T-helper 1 cell treated with Interleukin-12 subunit alpha and Interleukin-12 subunit beta and Interleukin-4 antibody, amounts not matched to agents 30 ng/mL and 1 ng/mL, for 36 hours (primary cell): ENCODE results near the gene NTM. TPM values are rescaled to one million over a fixed set of nuclear protein-coding genes. Genes with fewer than 3 reads are reported as not detected.

Experiments
- intact Hi-C: fragments of 100-400 bp; cut with micrococcal nuclease; formaldehyde crosslinking; loops from one replicate; pipeline ENCODE4 v1.15.1; 2024
- total RNA-seq: library from RNA; stranded (reverse); gene quantifications from 2 replicates; pipeline ENCODE4 v1.2.3, GENCODE V29; 2022

Gene NTM
- total RNA-seq, 1 donor from 2014 or later = not detected

DNA sequence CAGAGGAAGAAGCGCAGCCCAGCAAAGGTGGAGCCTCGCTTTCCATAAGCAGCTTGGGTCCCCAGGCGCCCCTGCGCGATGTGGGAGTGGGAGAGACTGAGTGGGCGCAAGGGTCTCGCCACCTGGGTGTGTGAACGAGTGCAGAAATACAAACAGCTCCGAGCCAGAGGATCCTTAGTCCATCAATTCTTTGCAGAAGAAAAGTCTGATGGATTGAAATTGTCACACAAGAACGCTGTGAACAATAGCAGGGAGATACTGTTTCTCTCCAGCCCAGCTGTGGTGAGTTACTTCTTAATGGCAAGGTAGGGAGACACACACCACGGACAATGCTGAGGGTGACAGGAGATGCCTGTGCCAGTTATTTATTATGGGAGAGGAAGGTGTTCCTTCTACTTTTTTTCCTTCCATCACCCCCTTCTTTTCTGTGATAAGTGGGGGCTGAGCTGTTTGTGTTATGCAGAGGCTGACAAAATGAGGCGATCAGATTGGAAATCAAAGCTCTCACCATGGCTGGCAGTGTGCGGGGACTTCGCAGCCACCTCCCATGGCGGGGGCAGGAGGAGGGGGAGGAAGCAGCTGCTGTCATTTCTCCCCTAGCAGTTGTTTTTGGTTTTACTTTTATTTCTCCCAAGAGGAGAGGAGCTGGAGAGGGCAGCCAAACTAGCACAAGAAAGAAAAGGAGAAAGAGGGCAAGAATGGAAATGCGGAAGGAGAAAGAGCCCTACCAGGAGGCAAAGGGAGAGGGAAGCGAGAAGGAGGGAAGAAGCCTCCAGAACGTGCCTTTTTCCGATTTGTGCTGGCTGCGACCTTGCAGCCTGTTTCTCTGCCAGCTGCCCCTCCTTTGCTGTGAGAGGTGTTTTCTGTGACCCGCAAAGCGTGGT, 755.8 kb downstream of the NTM start:
- intact Hi-C loops = no loop called here

DNA sequence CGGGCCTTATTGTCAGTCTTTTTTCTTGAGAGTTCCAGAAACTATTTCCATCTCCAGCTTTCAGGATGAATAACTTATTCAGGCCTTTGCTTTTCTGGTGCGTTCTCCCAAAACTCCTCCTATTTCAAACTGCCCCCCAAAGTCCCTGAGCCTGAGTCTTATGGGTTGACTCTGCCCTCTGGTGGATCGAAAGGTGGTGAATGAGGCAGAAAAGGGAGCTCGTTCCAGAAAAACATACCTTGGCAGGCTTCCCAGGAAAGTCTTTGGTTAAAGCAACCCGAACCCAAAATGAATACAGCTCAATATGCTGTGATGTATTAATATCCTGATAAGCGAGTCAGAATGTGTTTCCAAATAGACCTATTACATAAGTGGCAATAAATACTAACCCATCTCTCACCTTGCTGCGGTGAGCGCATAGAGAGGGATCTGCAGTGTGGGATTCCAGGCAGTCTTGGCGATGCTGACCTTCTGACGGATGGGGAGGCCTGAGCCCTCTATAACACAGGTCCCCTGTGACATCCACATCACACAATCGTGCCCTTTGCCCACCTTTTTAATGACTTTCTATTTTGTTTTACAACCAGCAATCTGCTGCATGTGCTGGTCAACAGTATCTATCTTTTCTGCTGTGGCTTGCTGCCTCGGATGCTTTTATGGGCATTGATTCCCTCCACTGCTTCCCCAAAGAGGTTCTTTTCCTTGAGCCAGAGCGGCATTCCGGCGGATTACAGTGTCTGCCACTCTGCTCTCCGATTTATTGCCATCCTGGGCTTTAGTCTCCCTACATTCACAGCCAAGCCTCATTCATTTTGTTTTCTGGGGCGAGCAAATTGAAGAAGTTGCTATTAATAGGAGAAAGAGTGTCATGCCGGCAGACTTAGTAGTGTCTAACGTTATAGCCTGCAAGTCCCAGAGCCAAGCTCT, 756.8 kb downstream of the NTM start:
- intact Hi-C loops = no loop called here

DNA sequence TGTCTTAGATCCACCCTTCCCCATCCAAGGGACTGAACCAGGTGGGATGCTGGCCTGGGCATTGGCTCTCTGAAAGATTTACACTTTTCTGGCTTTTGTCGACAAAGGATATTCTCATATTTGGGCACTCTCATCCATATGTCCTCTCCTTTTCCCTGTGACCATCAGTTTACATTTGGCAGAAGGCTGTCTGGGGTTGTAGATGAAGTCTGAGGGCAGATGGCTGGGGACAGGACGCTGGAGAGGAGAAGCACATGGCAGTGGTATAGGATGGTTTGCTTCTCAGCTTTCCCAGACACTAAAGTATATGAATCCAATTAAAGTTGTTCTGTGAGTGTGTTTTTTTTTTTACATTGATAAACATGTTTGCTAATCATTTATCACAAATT, 757.5 kb downstream of the NTM start:
- intact Hi-C loops = no loop called here

DNA sequence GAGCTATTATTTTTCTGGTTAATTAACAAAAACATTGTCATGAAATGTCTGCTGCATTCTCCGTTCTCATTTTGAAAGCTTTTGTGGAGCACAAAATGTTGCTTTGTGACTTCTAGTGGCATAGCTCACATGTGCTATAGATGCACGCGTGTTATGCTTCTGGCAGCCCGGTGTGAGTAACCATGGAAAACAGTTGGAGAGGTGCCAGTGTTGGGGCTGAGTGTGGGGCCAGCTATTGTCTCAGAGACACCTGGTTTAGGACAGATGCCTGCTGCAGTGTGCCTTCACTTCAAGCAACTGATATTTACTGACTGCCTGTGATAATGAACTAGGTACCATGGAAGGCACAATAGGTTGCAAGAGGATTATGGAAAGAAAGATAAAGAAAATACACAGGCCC, 760.6 kb downstream of the NTM start:
- intact Hi-C loops = no loop called here

DNA sequence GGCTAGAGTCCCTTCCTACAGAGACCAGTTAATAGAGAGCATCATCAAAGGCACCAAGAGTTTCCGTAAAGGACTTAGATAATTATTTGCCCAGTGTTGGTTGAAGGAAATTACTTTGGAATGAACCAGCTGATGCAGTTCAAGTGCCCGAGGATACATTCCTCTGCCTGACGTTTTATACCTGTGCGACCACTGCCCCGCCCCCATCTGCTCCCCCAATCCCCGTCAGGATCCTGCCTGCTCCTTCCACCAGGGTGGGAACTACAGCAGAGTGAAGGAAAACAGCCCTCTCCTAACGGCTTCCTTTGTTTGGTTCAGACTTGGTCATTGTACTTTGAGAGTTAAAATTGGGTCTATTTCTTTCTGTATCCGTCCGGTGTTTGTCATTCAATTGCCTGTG, 761.5 kb downstream of the NTM start:
- intact Hi-C loops = no loop called here

GRCh38 chr11:132134322-132134721, 763.9 kb downstream of the NTM start:
- intact Hi-C loops = no loop called here

DNA sequence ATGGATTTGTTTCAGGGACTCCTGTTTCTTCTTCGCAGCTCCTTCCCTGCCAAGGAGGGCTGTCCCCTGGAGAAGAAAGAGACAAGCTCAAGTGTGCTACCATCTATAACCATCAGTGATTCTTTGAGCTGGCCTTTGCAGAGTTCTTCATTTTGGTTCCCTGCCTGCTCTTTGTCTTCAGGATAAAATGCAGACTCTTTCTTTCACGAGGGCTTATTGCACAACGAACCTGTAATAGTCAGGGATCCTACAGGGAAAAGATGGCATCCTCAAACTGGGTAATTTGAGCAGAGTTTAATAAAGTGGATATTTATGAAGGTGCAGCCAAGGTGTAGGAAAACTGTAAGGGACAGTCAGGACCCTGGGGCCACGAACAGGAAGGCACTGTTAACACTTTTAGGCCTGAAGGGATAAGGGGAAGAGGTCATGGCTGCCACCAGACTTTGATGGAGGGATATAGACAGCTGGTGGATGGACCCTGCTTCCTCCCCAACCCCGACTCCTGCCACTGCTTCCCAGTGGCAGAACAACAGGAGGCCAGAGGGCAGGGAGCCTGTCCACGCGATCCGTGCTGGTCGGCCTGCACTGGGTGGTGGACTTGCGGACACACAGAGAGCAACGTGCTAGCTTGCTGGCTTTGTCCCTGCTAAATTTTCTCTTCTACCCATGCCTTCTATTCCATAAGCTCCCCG, 767.0 kb downstream of the NTM start:
- intact Hi-C loops = loop anchor here (1.0 kb wide), 1 partner anchor 26 kb away; no protein-coding TSS in a partner anchor

DNA sequence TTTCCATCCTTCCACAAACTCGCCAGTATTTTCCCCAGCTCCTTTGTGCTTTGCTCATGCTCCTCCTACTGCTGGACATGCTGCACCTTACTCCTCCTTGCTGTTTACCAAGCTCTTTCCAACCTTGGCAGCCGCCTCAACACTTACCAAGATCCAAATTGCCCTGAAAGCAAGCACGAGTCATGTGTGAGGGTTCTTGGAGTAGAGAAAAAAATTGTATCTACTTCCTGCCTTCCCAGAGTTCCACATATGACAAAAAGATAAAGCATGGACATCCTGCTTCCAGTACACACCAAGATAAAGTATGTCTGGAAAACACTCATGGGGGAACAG, 767.5 kb downstream of the NTM start:
- intact Hi-C loops = loop anchor here (1.0 kb wide), 1 partner anchor 27 kb away; no protein-coding TSS in a partner anchor

- intact Hi-C loops = no loop called here
Observed at GRCh38 chr11:132139181-132139580, 768.8 kb downstream of the NTM start.

- intact Hi-C loops = no loop called here
Observed at GRCh38 chr11:132140056-132140455, 769.6 kb downstream of the NTM start.

DNA sequence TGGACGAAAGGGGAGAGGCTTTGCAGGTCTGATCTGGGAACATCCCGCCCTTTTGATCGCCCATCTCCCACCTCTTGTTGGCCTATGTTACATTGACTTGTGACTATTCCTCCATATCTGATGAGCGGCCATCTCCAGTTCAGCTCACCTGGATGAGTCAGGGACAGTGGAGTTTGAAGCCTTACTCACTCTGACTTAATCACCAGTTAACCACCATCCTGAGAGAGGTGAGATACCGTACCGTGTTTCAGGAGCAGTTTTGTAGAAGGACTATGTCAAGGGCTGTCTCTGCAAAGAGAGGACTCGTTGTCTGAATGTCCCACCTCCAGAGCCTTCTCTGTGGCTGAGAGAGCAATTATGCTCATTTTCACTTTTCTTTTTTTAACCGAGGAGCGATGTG, 771.7 kb downstream of the NTM start:
- intact Hi-C loops = no loop called here

DNA sequence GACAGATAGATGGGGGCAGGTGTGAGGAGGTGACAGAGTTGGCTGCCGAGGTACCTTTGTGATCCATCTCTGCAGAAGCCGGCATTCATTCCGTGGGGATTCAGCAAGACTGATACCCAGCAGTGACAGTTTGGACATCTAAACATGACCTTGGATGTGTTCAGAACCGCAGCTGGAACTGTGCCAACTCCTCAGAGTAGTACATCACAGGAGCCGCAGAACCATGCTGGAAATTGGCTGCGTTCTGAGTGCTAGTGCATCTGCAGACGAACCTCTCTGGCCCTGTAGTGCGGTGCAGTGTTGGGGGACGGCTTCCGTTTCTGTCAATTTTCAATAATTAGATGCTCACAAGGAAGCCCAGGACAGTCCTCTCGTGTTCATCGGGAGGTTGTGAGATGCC, 772.1 kb downstream of the NTM start:
- intact Hi-C loops = no loop called here

GRCh38 chr11:132147464-132147863, 777.0 kb downstream of the NTM start:
- intact Hi-C loops = no loop called here

GRCh38 chr11:132154781-132155180, 784.4 kb downstream of the NTM start:
- intact Hi-C loops = no loop called here

DNA sequence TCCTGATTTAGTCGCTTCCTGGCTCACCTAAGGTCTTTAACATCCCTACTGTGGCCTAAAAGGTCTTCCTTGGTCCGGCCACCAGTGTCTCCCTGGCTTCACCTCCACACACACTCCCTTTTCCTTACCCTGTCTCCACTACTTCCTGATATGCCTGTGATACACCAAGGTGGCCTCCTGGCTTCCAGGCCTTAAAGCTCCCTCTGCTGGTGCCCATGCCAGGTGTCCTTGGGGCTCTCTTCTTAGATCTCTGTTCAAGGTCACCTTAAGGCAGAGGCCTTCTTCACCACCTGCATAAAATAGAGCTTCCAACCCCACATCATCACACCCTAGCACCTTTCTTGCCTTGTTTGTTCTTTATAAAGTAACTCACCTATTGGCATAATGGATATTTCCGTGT, 787.7 kb downstream of the NTM start:
- intact Hi-C loops = no loop called here

- intact Hi-C loops = no loop called here
Observed at GRCh38 chr11:132158696-132159095, 788.3 kb downstream of the NTM start.

DNA sequence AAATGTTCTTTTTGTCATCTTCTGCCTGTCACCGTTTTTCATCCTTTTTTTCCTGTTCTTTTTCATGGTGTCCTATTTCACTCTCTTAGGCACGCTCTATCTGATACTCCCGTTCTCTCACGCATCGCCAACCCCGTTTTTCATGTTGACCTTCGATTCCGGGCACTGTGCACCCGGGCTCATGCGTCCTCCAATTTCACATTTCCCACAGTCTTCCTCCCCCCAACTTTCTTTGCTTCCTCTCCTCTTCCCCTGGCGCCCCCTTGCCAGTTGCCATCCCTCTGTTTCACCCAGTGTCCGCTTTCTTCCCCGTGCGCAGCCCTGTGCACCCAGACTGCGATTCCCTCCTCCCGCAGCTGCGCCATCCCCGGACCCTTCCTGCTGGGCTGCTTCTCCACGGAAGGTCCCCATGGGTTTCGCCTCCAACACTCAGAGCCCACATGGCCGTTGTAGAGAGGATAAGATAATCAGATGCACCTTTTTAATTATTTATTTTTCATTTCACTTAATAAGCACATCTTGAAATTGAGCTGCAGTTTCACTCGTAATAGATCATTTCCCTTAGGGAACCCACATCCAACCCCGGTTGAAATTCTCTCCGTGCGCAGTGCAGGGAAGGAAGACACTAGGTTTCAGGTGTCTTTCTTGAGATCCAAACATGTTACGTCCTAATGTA, 791.1 kb downstream of the NTM start:
- intact Hi-C loops = no loop called here

- intact Hi-C loops = no loop called here
Observed at GRCh38 chr11:132168344-132168981, 798.0 kb downstream of the NTM start.

DNA sequence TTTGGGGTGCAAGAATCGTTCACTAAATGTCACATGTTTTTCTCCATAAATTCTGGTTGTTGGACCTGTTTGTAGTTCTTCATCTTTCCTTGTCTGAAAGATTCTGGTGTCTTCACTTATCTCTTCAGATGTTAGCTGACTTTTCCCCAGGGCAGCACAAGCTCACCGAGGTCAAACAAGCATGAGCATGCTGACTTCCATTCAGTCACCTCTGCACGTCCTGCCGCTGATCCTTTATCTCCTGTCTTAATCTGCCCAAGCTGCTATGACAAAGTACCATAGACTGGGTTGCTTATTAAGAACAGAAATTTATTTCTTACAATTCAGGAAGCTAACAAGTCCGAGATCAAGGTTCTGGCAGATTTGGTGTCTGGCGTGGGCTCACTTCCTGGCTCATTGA, 800.6 kb downstream of the NTM start:
- intact Hi-C loops = no loop called here

GRCh38 chr11:132174362-132175255, 804.2 kb downstream of the NTM start:
- intact Hi-C loops = no loop called here
